Activated CD4-positive, alpha-beta T cell treated with anti-CD3 and anti-CD28 coated beads, Interleukin-2, amount 10 ng/mL, durations not matched to agents 24 days and 14 days (primary cell): ENCODE data around the gene SUGP2. TPM values are rescaled to one million over a fixed set of nuclear protein-coding genes. Genes with fewer than 3 reads are reported as not detected.

Experiments
- DNase-seq: peaks from one replicate; pipeline ENCODE4 v3.0.0; 2022
- H3K27ac Mint-ChIP-seq: one replicate; pipeline ENCODE4 v1.8.0; 2022; ENCODE audit warnings: mild to moderate bottlenecking, mixed read lengths
- H3K27me3 Mint-ChIP-seq: one replicate; pipeline ENCODE4 v1.8.0; 2022; ENCODE audit warnings: mixed read lengths
- H3K36me3 Mint-ChIP-seq: one replicate; pipeline ENCODE4 v1.8.0; 2022; ENCODE audit warnings: low read depth, mild to moderate bottlenecking, mixed read lengths
- H3K4me1 Mint-ChIP-seq: one replicate; pipeline ENCODE4 v1.8.0; 2021; ENCODE audit warnings: mixed read lengths
- H3K4me3 Mint-ChIP-seq: one replicate; pipeline ENCODE4 v1.8.0; 2022; ENCODE audit warnings: mild to moderate bottlenecking, moderate library complexity, mixed read lengths
- H3K9me3 Mint-ChIP-seq: one replicate; pipeline ENCODE4 v1.8.0; 2021; ENCODE audit warnings: mixed read lengths
- intact Hi-C: fragments of 100-400 bp; cut with micrococcal nuclease; formaldehyde crosslinking; loops from one replicate; pipeline ENCODE4 v1.15.1; 2023
- total RNA-seq: library from RNA; stranded (reverse); gene quantifications from 2 replicates; pipeline ENCODE4 v1.2.3, GENCODE V29; 2022

Gene SUGP2
- total RNA-seq: 114 and 128 TPM in 2 replicates

GRCh38 chr19:19033426-19034203 lies at the start of gene SUGP2, which contains the start of gene ARMC6:
TSS of gene SUGP2 (minus strand) at chr19:19033517. CDS start at chr19:19031071, 2,446 bp downstream.
TSS of gene ARMC6 (plus strand) at chr19:19033603. CDS start at chr19:19034210, 607 bp downstream.
- Mint-ChIP-seq H3K27ac (peak within 1 kb of the TSS; percentile 96), H3K36me3 (peaks cover 34% of the 10 kb centered on the region), H3K9me3 (no peaks in the 10 kb centered on the region), H3K4me1 (peaks cover 32% of the 10 kb centered on the region), H3K27me3 (peaks cover 1% of the 10 kb centered on the region), H3K4me3 (peak within 1 kb of the TSS; percentile 95)
- peak; percentile 97 for DNase-seq
- intact Hi-C loops: loop anchor here (1.0 to 5.0 kb wide), 3 partner anchors 105 to 201 kb away; partner anchors contain the start of genes BORCS8, RFXANK, TMEM161A and UPF1

- H3K9me3 Mint-ChIP-seq: no peaks in the 10 kb centered on the region
- H3K27ac Mint-ChIP-seq: no peak overlapping the region
- no peak for DNase-seq
- H3K4me1 Mint-ChIP-seq: no peaks in the 10 kb centered on the region
- H3K4me3 Mint-ChIP-seq: no peak overlapping the region
- intact Hi-C loops: no loop called here
- H3K36me3 Mint-ChIP-seq: no peaks in the 10 kb centered on the region
- H3K27me3 Mint-ChIP-seq: no peaks in the 10 kb centered on the region
Measured at GRCh38 chr19:19081642-19082151, 48.4 kb upstream of the SUGP2 start.

GRCh38 chr19:19079571-19079970 lies 46.3 kb upstream of the SUGP2 start:
- Mint-ChIP-seq H3K9me3 (no peaks in the 10 kb centered on the region), H3K27ac (no peak overlapping the region), H3K4me3 (no peak overlapping the region), H3K27me3 (no peaks in the 10 kb centered on the region), H3K36me3 (no peaks in the 10 kb centered on the region), H3K4me1 (no peaks in the 10 kb centered on the region)
- intact Hi-C loops: no loop called here
- DNase-seq: no peak

GRCh38 chr19:19078801-19079200 lies 45.5 kb upstream of the SUGP2 start:
- intact Hi-C loops: no loop called here
- DNase-seq: no peak
- no peak overlapping the region for H3K4me3 Mint-ChIP-seq
- no peak overlapping the region for H3K27ac Mint-ChIP-seq
- no peaks in the 10 kb centered on the region for H3K4me1 Mint-ChIP-seq
- no peaks in the 10 kb centered on the region for H3K36me3 Mint-ChIP-seq
- no peaks in the 10 kb centered on the region for H3K27me3 Mint-ChIP-seq
- H3K9me3 Mint-ChIP-seq: no peaks in the 10 kb centered on the region

GRCh38 chr19:19077103-19077502 lies 43.8 kb upstream of the SUGP2 start:
- Mint-ChIP-seq H3K36me3 (no peaks in the 10 kb centered on the region), H3K9me3 (no peaks in the 10 kb centered on the region), H3K27ac (no peak overlapping the region), H3K4me1 (peaks cover 2% of the 10 kb centered on the region), H3K27me3 (no peaks in the 10 kb centered on the region), H3K4me3 (no peak overlapping the region)
- intact Hi-C loops: no loop called here
- DNase-seq: no peak

GRCh38 chr19:19076476-19076875 lies 43.2 kb upstream of the SUGP2 start:
- H3K27me3 Mint-ChIP-seq: no peaks in the 10 kb centered on the region
- no peak for DNase-seq
- no peaks in the 10 kb centered on the region for H3K9me3 Mint-ChIP-seq
- no peaks in the 10 kb centered on the region for H3K36me3 Mint-ChIP-seq
- peaks cover 2% of the 10 kb centered on the region for H3K4me1 Mint-ChIP-seq
- intact Hi-C loops: no loop called here
- H3K27ac Mint-ChIP-seq: no peak overlapping the region
- no peak overlapping the region for H3K4me3 Mint-ChIP-seq

- Mint-ChIP-seq H3K4me3 (no peak overlapping the region), H3K27ac (no peak overlapping the region), H3K36me3 (peaks cover 3% of the 10 kb centered on the region), H3K4me1 (peaks cover 2% of the 10 kb centered on the region), H3K9me3 (no peaks in the 10 kb centered on the region), H3K27me3 (no peaks in the 10 kb centered on the region)
- intact Hi-C loops: no loop called here
- DNase-seq: no peak
Measured at GRCh38 chr19:19075126-19075525, 41.8 kb upstream of the SUGP2 start.

GRCh38 chr19:19074196-19074882 lies 41.0 kb upstream of the SUGP2 start:
- peaks cover 4% of the 10 kb centered on the region for H3K4me1 Mint-ChIP-seq
- intact Hi-C loops: no loop called here

GRCh38 chr19:19071897-19072296 lies 38.6 kb upstream of the SUGP2 start:
- Mint-ChIP-seq H3K36me3 (peaks cover 3% of the 10 kb centered on the region), H3K27ac (no peak overlapping the region), H3K4me1 (peaks cover 12% of the 10 kb centered on the region), H3K9me3 (no peaks in the 10 kb centered on the region), H3K4me3 (no peak overlapping the region), H3K27me3 (no peaks in the 10 kb centered on the region)
- intact Hi-C loops: no loop called here
- DNase-seq: no peak

More at GRCh38 chr19:19074196-19074882, 41.0 kb upstream of the SUGP2 start:
- Mint-ChIP-seq H3K4me3 (no peak overlapping the region), H3K27ac (no peak overlapping the region), H3K27me3 (no peaks in the 10 kb centered on the region), H3K36me3 (peaks cover 3% of the 10 kb centered on the region), H3K9me3 (no peaks in the 10 kb centered on the region)
- DNase-seq: no peak

- peaks cover 24% of the 10 kb centered on the region for H3K4me1 Mint-ChIP-seq
- intact Hi-C loops: no loop called here
- H3K36me3 Mint-ChIP-seq: peaks cover 3% of the 10 kb centered on the region
- peak; percentile 61 for DNase-seq
- no peak overlapping the region for H3K4me3 Mint-ChIP-seq
- H3K27ac Mint-ChIP-seq: no peak overlapping the region
- H3K27me3 Mint-ChIP-seq: no peaks in the 10 kb centered on the region
- H3K9me3 Mint-ChIP-seq: no peaks in the 10 kb centered on the region
Measured at GRCh38 chr19:19068659-19069654, 35.6 kb upstream of the SUGP2 start.

GRCh38 chr19:19067276-19068072 lies 34.2 kb upstream of the SUGP2 start:
- H3K9me3 Mint-ChIP-seq: no peaks in the 10 kb centered on the region
- H3K27me3 Mint-ChIP-seq: no peaks in the 10 kb centered on the region
- peaks cover 3% of the 10 kb centered on the region for H3K36me3 Mint-ChIP-seq
- H3K4me3 Mint-ChIP-seq: no peak overlapping the region
- intact Hi-C loops: no loop called here
- peaks cover 30% of the 10 kb centered on the region for H3K4me1 Mint-ChIP-seq
- H3K27ac Mint-ChIP-seq: no peak overlapping the region
- DNase-seq: no peak

- Mint-ChIP-seq H3K4me3 (peak overlapping the region; percentile 88), H3K27me3 (no peaks in the 10 kb centered on the region), H3K4me1 (peaks cover 32% of the 10 kb centered on the region), H3K9me3 (no peaks in the 10 kb centered on the region), H3K27ac (peak overlapping the region; percentile 83), H3K36me3 (no peaks in the 10 kb centered on the region)
- peak; percentile 78 for DNase-seq
- intact Hi-C loops: no loop called here
Measured at GRCh38 chr19:19064811-19065745, 31.8 kb upstream of the SUGP2 start.
